GM18499 (cell line): ENCODE measurements around the gene SCN10A.

Experiments used
- ATAC-seq: cut with Tn5 transposase; IDR thresholded peaks from one replicate; pipeline ENCODE4 v1.9.1; 2021; ENCODE audit warnings: moderate number of reproducible peaks; ENCODE audit not compliant: insufficient read depth, unreplicated experiment

SCN10A gene

DNA sequence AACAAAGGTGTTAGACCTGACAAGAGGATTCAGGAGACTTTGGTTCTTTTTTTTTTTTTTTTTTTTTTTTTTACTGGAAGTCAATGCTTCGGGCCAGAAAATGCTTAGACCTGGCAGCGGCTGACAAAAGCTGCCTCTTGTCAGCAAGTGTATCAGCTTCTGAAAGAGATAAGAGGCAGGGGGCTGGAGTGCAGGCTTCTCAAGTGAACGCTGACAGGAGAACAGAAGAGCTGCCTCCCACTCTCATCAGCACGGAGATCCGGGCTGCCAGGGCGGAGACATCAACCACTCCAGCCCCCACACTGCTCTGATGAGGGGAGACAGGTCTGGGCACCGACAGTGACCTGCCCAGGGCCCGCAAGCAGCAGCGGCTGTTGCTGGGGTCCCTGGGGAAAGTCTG lies 157.2 kb downstream of the SCN10A start:
- no peak for ATAC-seq

DNA sequence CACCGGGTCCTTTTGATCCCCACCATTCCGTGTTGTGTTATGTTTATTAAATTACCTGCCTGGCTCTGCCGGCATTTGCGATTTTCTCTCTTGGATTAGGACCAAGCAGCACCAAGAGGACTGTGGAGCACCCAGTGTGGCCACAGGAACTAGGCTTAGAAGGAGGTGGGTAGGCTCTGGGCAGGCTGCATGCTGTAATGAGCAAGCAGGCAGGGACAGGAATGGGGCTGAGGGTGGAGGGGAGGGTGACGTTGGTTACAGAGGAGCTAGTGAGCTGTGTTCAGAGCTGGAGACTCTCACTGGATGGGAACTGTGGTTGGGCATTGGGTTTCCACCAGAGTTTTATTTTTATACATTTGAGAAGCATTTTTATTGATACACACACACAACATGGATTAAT lies 158.6 kb downstream of the SCN10A start:
- no peak for ATAC-seq

DNA sequence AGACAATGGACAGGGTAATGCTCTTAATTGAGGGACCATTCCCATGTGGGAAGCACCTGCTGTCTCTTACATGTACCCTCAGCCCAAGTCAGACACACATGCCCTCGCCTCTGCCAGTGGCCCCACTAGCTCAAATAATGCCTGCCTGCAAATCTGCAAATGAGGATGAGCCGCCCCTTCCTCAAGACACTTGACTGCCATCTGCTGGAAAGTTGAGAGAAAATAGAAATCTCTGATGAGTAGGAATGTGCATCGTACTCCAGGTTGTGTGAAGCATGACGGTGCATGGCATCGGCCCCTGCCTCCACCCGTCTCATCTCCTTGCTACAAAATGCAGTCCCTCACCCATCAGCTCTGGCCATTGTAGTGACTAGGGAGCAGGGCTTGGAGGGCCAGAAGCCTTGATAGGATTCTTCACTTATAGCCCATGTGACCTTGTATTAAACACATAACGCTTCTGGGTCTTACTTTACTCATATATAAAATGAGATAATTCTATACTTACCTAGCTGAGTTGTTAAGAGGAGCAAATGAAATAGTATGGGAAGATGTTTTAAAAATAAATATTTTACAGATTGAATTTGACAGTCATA lies 160.2 kb downstream of the SCN10A start:
- ATAC-seq: no peak

DNA sequence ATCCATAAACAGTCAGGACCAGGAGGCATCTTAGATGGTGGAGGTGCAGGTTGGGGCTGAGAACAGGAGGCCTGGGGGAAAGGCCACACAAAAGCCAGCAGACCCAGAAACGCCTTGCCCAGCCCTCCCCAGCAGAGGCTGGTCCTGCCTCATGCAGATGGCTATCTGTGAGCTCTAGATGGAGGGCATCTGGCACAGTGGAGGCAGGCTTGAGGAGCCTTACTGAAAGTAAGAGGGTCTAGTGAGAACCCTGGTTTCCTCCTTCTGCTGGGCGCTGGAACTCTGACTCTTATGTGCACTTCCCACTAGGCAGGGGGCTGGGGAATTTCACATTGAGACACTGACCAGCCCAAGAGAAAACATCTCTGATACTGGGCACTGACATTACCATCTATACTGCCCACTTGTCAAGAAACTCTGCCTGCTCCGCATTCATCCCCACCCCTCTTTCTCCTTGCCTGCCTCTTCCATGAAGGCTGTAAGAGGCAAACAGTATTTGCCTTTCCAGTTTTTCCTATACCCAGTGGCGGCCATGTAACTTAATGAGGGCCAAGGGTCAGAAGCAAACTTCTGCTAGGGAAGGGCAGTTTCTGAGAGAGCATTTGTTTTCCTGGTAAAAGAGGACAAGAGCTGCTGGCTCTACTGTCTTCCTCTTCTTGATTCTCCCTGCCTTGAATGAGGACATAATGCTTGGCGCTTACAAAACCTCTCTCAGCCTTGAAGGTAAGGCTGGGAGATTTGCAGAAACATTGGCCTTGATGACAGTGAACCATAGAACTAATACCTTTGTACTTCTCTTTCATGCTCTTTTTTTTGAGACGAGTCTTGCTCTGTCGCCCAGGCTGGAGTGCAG lies 162.1 kb downstream of the SCN10A start:
- ATAC-seq: no peak

DNA sequence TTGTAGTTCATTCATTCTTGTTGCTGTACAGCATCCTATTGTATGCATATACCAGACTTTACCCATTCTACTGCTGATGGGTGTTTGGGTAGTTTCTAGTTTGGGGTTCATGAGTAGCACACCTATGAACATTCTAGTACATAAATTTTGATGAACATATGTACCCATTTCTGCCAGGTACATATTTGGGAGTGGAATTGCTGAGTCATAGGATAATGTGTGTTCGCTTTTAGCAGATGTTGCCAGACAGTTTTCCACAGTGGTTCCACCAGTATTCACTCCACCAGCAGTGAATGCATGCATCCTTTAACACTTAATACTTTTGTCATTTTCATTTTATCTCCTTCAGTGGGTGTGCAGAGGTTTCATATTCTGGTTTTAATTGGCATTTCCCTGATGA lies 163.1 kb downstream of the SCN10A start:
- ATAC-seq: no peak

DNA sequence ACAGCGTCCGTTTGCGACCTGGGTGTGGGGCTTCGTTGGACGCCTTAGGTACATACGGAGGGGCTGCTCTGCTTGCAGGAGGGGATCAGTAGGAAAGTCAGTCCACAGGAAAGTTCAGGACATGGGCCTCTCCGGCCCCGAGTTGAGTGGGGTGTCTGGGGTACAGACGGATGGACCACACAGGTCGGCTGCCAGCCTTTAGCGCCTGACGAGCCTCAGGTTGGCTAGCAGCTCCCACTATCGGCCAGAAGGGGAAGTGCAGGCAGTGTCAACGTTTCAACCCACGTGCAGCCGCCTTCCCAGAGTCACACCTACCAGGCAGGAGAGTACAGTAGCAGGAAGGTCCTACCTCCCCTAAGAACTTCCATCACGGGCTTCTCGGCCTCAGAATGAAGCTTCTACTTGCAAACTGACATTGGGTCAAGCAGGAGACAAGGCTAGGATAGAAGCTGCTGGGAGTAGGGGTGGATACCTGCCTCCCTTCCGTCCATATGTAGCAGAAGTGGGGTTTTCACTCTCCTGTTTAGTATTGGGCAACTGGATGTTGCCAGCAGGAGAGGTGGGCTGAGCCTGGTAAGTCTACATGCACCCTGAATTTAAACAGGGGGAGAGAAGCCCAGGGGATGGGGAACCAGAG lies 164.7 kb downstream of the SCN10A start:
- no peak for ATAC-seq

DNA sequence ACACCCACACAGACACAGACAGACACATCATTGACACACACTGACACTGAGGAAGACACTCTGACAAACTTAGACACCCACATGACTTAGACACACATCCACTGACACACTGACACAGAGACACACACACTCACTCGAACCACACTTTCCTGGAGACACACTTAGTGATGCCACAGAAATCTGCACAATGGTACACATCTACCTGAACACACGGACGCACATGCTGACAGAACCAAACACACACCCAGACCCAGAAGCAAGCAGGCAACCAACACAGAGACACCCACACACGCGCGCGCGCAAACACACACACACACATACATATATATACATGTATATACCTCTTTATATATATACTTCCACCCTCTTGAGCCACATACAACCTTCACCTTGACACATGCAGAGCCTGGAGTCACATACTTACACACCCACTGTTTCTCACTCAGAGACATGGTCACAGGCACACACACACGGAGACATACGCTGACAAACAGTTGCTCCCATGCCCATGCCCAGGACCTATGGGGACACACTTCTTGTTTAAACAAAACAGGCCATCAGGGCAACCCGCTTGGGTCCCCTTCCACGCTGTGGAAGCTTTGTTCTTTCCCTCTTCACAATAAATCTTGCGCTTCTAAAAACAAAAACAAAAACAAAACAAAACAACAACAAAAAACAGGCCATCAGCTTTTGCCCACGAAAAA lies 165.6 kb downstream of the SCN10A start:
- no peak for ATAC-seq

DNA sequence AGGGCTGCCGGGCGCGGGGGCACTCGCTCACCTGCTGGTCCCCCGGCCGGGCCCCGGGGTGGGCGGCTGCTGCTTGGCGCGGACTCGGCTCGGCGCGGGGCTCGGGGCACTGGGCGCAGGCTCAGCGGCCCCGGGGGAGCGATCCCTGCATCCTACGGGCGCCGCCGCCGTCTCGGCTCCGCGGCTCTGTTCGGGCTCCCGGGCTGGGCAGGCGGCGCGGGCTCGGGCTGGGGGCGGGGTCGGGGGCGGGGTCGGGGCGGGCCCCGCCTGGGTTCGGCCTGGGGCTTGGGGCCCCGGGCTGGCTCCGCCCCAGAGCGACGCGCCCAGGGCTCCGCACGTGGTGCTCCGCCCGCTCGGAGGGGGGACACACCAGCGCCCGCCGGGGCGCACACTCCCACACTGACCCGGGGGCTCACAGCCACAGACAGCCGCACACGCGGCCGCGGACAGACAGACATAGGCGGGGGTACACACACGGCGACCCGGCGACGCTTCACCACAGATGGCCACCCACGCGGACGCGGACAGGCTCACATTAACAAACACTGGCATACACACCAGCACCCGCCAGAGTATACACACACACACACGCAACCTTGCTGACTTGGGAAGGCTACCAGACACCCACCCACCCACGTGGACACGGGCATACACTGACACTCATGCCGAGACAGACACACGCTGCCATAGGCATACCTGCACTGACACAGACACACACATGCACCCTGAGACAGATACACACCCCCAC lies 166.3 kb downstream of the SCN10A start, which contains the start of gene SCN5A:
Gene SCN5A, minus strand, starts transcription at position 188 of the 748 bp plus-strand sequence. CDS start 16,380 bp downstream, outside the sequence.
- no peak for ATAC-seq

DNA sequence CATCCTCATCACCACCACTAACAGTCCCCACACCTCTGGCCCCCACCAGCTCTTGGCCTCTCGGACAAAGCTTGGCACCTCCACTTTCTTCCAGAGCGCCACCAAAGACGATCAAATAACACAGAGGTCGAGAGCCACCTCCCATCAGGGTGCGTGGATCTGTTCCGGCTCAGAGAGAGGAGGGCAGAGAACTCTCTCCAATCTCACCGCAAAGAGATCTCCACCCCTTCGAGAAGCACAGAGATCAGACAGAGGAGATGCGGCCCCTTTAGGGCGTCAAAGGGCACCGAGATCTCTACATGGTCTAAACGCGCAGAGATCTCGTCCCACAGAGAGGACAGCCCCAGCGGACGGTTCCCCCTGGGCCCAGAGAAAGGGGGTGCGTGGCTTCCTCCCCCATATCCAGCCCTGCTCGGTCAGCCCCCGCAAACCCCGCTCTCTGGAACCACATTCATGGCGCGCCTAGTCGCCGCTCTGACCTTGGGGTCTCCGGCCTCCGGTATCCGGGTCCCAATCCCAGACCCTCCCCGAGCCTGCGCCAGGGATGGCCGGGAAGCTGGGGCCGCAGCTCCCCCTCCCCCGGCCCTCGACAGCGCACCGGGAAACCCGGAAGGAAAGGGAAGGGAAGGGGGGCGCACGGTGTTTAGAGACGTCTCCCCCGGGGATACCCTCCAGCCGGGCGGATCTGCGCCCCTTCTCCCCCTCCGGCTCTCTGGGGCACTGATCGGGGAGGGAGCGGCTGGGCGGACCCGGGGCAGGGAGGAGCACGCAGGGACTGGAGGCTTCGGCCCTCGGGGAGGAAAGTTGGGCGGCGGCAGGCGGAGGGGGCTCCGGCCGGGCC lies 167.1 kb downstream of the SCN10A start:
- ATAC-seq: no peak

DNA sequence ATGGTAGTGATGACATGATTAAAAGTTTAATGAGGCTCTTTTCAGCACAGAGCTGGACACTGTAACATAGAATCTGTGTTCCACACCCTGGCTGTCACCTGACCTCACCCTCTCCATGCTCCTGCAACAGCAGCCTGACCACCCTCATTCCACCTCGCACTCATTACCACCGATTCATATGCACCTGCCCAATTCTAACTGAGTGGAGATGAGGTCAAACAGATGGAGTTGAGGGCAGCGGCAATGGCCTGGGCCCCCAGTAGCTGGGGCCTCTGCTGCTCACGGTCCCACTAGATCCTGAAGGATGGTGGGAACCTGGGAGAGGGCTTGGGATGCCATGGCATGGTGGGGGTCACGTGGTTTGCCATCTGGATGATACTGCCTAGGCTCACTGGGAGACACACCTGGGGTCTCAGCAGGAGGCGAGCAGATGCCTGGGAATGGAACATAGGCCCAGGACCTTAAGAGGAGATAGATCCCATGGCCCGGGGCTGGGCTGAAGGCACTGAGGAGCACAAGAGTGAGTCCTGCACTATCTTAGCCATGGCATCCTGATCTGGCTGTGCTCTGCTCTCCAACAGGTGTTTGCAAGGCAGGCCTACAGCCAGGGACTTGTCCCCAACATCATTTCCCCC lies 167.9 kb downstream of the SCN10A start:
- no peak for ATAC-seq

DNA sequence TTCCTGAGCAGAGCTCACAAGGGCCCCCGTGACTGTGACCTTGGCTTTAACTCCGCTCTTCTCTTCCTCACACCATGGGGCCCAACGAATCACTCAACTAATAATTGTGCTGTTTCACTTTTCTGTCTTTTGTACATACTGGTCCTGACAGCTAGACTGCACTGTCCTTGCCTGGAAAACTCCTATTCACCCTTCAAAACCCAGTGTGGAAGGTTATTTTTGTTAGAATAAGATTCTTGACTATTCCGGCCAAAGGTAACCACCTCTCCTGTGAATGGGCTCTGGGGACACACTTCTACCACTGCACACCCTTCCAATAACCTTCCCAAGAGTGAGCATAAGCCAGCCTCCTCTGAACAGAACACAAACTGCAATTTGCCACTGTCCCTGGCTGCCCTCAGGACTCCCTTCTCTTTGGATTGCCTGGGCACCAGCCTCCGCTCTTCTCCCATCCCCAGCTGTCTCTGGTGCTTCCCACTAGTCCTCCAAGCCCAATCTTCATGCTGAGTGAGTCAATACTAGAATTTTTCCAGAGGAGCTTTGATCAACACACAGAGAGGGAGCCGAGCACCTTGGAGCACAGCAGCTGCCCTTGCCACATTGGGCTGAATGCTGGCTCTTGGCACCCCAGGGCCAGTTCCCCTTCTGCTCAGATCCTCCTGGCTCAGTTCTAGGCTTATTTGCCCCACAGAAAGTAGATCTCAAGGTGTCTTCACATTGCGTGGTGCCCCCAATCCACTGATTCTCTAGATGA lies 168.6 kb downstream of the SCN10A start:
- no peak for ATAC-seq
